D341Med (cell line): ENCODE measurements around the gene TSSC4.
"Not testable (repeated sequence)": the region's sequence is repeated elsewhere in the genome, so short reads cannot be mapped to it uniquely, and the experiment has no call there.

Experiments used
- DNase-seq: peaks from one replicate; pipeline ENCODE4 v3.0.0; 2012; ENCODE audit warnings: low spot score

Gene TSSC4

DNA sequence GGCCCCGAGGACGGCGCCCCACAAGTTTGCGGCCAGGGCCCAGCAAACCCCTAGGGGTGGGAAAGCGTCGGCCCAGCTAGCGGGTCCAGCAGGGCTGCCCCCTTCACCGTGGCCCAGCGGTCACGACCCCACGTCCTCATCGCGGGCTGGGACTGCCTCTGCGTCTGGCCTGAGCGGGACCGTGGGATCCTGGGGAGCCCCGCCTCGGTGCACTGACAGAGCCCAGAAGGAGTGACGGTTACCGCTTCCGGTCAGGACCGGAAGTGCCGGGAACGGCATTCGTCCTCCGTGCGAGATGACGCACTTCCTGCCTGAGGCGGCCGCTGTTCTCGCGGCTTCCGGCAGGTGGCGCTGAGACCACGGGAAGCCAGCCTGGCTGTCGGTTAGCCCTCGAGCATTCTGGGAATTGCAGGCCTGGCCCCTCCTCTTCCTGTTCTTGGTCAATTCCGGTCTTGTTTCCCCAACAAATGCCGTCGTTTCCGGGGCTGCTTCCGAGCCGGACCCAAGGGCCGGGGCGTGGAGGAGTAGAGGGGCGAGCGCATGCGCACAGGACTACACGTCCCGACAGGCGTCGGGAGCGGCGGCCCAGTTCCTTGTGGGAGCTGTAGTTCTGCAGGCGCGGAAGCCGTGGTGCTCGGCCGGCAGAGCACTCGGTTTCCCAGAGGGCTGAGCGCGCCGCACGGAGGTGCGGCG is at the start of gene TSSC4:
Gene TSSC4, plus strand, starts transcription at position 682 of the 693 bp plus-strand sequence. CDS start 1,884 bp downstream, outside the sequence.
- peak; percentile 98 for DNase-seq

DNA sequence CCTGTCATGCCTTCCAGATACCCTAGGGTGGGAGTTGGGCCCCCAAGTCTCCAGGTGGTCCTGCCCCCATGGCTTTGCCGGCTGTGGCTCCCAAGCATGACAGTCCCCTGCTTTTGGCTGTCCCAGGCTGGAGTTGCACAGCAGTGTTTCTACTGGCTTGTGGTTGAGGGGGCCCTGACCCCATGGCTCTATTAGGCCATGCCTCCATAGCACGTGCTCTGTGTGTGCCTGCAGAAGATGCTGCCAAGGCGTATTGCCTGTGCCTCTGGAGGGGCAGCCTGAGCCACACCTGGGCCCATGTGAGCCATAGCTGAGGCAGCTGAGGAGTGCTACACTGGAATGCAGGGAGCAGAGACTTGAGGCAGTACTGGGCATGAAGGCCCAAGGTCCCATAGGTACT is 48.8 kb upstream of the TSSC4 start:
- DNase-seq = no peak

DNA sequence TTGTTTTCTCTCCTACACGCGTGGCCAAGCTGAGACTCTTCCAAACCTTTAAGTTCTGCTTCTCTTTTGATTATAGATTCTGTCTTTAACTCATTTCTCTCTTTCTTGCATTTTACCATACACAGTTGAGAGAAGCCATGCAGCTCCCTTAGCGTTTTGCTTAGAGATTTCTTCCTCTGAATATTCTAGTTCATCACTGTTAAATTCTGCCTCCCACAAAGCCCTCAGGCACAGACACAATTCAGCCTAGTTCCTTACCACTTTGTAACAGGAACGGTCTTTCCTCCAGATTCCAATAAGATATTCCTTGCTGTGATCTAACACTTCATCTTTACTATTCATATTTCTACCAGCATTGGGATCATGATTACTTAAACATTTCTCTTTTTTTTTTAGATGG is 48.1 kb upstream of the TSSC4 start:
- DNase-seq = no peak

DNA sequence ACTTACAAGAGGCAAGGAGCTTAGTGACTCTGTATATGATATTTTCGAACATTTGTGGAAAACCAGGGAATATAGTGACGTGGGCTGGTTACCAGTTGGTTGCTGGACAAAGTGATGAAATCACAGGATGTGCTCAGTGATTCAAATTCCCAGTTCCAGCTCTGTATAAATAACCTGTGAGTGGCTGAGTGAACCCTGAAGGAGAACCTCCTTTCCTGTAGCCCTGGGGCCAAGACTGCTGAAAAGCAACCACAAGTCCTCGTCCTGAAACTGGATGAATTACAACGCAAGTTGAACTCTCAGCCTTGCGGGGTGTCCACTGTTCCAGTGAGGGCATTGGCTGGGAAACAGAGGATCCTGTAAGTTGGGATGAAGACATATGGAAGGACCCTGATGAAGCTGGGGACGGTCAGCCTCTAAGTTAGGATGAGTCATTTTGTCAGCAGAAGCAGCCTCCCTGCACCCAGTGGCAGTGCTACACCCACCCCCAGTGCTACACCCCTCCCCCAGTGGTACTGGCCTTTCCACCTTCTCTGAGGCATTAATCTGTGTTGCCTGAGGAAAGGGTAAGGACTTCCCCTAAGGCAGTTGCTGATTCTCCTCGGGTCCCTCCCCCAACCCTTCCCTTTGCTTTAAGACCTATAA is 45.4 kb upstream of the TSSC4 start:
- DNase-seq = no peak

DNA sequence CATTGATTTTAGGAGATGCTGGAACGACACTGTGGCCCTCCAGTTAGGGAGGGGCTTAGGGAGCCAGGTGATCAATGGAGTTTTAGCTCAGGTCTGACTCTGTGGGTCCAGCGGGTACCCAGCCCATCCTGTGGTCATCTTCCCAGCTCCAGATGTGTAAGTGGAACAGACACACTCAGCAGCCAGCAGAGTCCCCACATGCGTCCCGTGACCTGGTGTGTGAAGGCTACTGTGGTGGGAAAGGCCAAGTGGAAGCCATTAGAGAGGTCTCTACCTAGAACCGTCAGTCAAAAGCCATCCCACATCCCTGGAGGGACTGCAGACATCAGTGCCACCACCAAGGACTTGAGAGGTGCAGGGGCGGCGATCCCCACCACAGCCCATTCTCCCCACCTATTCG is 43.3 kb upstream of the TSSC4 start:
- DNase-seq = no peak

DNA sequence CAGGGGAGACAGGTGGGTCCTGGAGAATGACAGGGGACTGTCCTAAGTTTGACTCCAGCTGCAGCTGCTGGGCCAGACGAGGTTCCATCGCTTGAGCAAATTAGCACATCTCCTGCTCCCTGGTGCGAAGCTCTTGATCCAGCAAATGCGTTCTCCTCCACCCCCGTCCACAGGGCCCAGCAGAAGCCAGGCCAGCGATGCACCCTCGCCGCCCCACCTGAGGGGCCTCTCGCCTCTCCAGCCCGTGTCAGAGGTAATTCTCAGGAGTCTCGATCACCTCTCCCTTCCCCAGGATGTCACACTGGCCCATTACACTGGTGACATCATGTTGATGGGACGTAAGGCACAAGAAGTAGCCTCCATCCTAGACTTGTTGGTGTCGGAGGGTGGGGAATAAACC is 42.9 kb upstream of the TSSC4 start:
- not testable (repeated sequence) for DNase-seq

DNA sequence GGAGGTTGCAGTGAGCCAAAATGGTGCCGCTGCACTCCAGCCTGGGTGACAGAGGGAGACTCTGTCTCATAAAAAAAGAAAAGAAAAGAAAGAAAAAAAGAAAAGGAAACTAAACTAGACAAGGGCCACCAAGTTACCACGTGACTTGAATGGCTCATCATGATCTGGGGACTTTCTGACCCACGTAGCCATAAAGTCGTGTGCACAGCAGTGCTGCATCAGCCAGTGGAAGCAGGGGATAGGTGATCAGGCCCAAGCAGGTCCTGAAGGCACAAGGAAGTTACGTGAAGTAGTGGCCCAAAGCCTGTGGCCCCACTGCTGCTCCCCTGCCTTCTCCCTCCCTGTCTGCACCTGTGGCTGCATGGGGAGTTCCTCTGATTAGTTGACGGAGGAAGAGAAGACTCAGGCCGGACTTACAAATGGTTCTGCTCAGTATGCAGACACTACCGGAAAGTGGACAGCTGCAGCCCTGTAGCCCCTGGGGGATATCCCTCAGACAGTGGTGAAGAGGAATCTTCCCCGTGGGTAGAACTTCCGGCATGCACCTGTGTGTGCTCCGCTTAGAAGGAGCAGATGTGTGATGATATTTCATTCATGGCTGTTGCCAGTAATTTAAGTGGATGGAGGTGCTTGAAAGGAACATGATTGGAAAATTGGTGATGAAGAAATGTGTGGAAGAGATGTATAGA is 41.7 kb upstream of the TSSC4 start:
- DNase-seq = peak; percentile 9

DNA sequence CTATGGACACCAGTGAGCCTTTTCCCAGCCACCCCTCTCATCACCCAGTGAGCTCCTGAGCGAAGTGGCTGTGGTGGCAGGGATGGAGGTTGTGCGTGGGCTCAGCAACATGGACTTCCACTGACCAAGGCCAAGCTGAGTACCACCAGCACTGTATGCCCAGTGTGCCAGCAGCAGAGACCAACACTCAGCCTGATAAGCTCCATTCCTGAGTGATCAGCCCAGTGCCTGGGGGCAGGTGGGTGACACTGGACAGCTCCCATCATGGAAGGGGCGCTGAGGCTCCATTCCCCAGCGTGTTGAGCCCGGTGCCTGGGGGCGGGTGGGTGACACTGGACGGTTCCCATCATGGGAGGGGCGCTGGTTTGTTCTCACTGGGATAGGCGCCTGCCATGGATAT is 41.0 kb upstream of the TSSC4 start:
- peak; percentile 4 for DNase-seq

DNA sequence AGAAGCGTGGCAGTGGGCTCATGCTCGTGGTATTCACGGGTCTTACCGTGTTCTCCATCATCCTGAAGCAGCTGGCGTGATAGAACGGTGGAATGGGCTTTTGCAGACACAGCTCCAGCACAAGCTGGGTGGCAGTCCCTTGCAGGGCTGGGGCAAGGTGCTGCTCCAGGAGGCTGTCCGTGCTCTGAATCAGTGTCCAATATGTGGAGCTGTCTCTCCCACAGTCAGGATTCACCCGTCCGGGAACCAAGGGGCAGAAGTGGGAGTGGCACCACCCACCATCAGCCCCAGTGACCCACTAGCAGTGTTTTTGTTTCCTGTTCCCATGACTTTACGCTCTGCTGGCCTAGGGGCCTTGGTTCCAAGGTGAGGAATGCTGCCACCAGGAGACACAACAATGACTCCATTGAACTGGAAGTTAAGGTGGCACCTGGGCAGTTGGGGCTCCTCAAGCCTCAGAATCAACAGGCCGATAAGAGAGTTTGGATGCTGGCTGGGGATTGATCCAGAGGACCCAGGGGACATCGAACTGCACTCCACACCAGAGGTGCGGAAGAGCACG is 40.4 kb upstream of the TSSC4 start:
- peak; percentile 9 for DNase-seq

DNA sequence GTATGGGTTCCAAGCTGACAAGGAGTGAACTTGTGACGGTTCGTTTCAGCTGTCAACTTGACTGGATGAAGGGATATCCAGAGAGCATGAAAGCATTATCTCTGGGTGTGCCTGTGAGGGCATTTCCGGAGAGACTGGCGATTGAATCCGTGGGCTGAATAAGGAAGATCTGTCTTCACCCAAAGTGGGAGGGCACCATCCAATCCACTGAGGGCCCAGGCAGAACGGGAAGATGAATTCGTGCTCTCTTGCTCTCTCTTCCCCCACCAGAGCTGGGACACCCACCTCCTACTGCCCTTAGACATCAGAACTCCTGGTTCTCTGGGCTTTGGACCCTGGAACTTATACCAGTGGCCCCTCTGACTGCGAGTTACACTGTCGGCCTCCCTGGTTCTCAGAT is 39.0 kb upstream of the TSSC4 start:
- DNase-seq = no peak

DNA sequence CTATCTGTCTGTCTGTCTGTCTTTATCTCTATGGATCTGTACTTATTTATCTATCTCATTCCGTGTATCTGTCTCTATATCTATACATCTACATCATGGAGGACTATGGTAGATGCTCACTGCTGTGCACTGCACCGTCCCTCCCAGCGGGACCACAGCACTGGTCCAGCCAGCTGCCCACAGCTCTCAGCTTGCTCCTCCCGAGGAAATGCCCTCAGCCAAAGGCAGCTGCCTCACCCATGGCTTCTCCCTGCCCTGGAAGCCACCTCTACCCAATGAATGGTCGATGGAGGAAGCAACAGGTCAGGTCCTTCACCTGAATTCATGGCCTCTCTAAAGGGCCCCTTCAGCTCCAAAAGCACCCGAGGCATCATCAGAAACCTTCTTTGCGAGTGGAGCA is 38.1 kb upstream of the TSSC4 start:
- DNase-seq = no peak

DNA sequence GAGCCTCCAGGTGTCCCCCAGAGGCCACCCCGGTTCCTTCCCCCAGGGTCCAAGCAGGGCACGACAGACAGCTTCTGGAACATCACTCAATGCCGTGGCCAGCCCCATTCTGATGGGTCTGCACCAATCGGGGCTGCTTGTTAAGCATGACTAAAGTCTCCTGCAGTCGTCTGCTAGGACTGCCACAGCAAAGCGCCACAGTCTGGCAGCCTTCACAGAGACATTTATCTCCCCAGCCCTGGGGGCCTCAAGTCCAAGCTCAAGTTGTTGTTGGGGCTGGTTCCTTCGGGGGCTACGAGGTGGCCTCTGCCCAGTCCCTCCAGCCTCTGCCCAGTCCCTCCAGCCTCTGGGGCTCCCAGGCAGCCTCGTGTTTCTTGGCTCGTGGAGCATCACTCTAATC is 37.4 kb upstream of the TSSC4 start:
- no peak for DNase-seq

DNA sequence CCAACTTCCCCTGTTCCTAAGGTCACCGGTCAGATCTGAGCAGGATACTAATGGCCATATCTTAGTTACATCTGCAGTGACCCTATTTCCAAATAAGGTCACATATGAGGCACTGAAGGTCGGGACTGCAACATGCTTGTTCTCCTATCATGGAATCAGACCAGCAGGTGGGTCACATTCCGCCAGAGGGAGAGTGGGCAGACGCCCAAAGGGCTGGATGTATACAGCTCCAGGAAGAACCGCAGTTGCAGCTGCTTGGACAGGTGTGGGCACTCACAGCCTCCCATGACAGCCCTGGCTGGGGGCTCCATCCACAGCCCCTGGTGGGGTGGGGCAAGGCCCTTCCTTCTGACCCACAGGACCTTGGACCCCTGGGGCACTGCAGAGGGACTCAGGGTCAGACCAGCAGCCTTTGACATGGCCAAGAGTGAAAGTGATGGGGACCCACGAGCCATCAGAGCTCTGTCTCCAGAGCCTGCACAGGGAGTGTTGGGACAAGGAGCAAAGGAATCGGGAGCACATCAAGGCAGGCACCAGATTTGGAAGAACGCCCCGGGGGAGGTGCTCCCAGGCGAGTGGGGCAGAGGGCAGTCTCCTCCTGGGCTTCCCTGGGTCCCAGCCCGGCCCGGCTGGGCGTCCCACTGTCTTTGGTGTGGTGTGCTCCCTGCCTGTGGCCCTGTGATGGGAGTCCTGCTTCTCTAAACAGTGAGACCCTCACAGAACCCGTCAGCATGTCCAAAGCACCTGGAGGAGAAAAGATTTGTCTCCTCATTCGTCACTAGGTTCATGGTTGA is 36.8 kb upstream of the TSSC4 start:
- no peak for DNase-seq

DNA sequence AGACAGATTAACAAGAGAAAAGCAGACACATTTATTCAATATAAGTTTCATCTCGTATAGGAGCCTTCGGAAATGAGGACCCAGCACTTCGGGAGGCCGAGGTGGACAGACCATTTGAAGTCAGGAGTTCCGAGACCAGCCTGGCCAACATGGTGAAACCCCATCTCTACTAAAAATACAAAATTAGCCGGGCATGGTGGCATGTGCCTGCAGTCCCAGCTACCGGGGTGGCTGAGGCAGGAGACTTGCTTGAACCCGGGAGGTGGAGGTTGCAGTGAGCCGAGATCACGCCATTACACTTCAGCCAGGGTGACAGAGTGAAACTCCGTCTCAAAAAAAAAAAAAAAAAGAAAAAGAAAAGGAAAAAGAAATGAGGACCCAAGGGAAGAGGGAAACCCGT is 36.2 kb upstream of the TSSC4 start:
- DNase-seq = not testable (repeated sequence)

DNA sequence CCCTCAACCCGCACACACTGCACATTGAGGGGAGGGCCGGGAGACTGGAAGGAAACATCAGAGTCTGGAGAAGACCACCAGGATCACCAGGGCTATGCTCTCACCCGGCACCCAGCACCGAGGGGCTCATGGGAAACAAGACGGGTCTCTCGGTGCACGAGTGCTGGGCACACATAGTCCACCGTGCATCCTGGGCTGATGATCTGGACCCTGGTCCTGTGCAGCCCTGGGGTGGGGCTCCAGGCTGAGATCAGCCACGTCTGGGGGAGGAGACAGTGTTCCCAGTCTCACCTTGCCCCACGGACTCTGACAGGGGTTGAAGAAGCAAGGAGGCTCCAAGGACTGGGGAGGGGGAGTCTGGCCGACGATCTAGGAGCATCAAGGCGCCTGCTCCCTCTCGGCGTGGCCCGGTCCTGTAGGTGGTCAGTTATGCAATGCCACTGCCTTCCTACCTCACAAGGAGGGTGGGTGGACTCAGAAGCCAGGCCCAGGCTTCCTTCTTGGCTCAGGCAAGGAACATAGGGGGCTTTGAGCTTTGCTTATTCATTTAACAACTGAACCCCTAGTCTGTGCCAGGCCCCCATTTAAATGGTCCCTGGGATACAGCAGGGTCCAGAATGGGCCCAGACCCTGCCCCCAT is 34.9 kb upstream of the TSSC4 start:
- DNase-seq = no peak

DNA sequence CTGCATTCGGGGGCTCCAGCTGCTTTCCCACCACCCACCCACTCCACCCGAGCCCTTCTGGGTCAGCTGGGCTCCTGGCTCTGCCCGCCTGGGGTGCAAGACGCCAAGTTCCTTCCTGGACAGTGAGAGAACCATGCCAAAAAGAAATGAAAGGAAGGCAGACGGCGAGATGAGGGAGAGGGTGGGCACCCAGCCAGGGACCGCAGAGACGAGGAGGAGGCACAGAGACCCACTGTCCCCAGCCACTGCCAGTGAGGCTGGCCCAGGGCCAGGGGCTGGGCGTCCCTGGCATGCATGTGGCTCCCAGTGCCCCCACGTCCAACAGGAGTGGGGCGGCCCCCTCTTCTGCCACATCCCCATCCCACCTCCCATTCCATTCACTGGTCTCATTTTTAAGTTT is 34.3 kb upstream of the TSSC4 start:
- no peak for DNase-seq

DNA sequence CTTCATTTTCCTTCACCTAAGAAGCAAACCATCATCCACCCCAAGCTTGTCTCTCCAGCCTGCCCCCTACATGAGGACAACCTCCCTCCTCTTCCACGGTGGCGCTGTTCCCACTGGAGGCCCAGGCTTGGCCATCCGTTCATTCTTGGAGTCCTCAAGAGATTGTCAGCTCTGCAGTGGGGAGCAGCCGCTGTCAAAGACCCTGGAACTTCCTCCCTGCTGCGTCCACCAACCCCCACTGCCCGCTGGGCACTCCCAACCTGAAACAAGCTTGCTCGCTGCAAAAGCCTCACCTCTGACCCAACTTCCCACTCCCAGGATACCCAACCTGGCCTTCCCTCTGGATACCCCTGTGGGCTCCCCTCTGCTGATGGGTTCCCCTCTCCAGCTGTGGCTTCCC is 33.8 kb upstream of the TSSC4 start:
- DNase-seq = no peak

DNA sequence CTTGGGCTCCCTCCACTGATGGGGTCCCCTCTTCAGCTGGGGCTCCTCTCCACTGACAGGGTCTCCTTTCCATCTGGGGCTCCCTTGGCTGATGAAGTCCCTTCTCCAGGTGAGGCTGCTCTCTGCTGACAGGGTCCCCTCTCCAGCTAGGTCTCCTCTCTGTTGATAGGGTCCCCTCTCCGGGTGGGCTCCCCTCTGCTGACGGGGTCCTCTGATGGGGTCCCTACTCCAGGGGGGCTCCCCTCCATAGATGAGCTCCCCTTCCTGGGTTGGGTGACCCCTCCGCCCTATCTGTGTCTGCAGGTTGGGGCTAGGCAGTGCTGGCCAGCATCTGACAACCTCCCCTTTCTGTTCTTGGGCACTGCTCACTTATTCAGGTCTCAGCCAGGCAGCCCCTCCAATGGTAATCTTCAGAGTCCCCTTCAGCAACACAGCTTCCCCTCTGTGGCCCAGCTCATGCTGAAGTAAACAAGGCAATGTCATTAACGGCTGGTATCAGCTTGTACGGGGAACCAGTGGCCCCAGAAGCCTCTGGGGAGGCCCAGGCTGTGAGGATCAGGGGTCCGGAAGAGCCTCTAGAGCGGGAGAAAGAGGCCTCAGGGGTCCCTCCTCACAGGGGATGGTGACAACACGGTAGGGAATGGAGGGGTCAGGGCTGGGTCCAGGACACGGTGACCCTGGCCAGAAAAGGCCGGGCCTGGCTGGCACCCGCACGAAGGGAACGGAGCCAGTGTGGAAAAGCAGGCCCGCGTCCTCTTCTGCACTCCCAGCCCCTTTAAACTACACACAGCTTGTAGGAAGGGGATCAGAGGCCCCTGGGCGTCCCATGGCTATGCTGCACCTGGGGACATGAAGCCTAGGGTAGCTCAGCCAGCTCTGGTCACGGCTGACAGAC is 33.0 kb upstream of the TSSC4 start:
- DNase-seq = no peak

DNA sequence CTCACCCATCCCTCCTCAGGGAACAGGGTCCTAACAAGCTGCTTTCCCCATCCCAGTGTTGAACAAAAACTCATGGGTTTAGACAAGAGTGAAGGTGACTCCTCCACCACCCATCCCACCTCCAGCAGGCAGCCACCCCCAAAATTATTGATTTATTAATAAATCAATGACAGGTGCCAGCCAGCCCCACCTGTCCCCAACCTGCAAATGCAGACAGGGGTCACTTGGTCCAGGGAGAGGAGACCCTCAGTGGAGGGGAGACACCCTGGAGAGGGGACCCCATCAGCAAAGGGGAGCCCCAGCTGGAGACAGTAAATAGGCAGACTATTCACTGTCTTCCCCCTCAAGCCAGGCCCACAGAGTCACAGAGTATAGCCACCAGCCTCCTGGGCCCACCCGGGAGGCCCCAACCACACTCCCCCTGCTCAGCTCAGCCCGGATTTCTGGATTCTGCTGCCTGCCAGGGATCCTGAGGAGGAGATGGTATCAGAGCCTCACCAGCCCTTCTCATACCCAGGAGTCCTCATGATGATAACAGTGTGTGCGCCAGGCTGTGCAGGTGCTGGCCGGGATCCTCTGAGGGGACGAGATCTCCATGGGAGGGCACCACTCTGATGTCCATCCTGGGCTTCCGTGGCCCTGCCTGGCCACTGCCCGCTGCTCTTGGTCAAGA is 32.2 kb upstream of the TSSC4 start:
- DNase-seq = no peak

DNA sequence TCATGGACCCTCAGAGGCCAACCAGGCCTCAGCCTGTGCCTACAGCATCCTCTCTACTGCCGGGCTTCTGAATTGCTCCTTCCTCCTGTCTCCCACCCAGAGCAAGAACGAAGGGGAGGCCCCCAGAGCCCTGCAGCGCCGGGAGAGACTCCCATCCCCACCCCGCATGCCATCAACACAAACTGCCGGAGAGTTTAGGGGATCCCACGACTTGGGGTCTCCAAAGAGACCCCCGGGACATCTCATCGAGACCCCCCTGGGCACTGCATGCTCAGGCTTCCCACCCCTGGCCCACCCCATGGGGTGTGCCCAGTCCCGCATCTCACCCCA is 31.7 kb upstream of the TSSC4 start:
- no peak for DNase-seq
